ENCODE measurements around the gene FOXP1. TPM values are rescaled to one million over a fixed set of nuclear protein-coding genes. Genes with fewer than 3 reads are reported as not detected.
A peak's percentile ranks its signal among the peaks of the same experiment; 100 is the strongest.

Gene FOXP1
- total RNA-seq, 2 experiments from 2014 or later: 203 to 205 TPM

DNA sequence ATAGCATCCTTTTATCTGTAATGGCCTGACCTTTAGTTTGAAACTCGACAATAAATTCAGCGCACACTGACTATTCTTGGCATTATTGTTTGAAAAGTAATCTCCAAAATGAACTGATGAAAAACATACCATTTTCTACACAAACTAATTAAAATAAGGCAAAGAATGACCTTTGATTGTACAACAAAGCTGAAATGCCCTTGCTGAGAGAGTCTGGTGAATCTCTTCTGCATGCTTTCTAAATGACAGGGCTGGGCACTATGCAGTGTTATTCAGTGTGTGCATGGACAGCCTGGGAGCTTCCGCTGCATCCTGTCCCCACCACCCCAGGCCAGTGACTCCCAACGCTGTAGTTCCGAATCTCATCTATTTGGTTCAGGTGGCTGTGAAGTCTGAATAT is 530.8 kb downstream of the FOXP1 start:
- Mint-ChIP-seq H3K36me3 (peaks cover 85% of the 10 kb centered on the region), H3K27me3 (no peaks in the 10 kb centered on the region), H3K9me3 (no peaks in the 10 kb centered on the region), H3K4me1 (peaks cover 98% of the 10 kb centered on the region), H3K27ac (peak overlapping the region; percentile 91), H3K4me3 (no peak overlapping the region)
- DNase-seq: no peak

GRCh38 chr3:71051893-71052687 is 531.4 kb downstream of the FOXP1 start:
- H3K36me3 Mint-ChIP-seq: peaks cover 92% of the 10 kb centered on the region

GRCh38 chr3:71051259-71051595 is 532.3 kb downstream of the FOXP1 start:
- no peaks in the 10 kb centered on the region for H3K9me3 Mint-ChIP-seq
- H3K27ac Mint-ChIP-seq: peak overlapping the region; percentile 91
- peak overlapping the region; percentile 59 for H3K4me3 Mint-ChIP-seq
- peaks cover 99% of the 10 kb centered on the region for H3K4me1 Mint-ChIP-seq
- H3K27me3 Mint-ChIP-seq: no peaks in the 10 kb centered on the region
- no peak for DNase-seq
- H3K36me3 Mint-ChIP-seq: peaks cover 94% of the 10 kb centered on the region

More at GRCh38 chr3:71051893-71052687, 531.4 kb downstream of the FOXP1 start:
- H3K27me3 Mint-ChIP-seq: no peaks in the 10 kb centered on the region
- no peaks in the 10 kb centered on the region for H3K9me3 Mint-ChIP-seq
- H3K4me1 Mint-ChIP-seq: peaks cover 99% of the 10 kb centered on the region
- no peak for DNase-seq
- no peak overlapping the region for H3K4me3 Mint-ChIP-seq
- peak overlapping the region; percentile 91 for H3K27ac Mint-ChIP-seq

DNA sequence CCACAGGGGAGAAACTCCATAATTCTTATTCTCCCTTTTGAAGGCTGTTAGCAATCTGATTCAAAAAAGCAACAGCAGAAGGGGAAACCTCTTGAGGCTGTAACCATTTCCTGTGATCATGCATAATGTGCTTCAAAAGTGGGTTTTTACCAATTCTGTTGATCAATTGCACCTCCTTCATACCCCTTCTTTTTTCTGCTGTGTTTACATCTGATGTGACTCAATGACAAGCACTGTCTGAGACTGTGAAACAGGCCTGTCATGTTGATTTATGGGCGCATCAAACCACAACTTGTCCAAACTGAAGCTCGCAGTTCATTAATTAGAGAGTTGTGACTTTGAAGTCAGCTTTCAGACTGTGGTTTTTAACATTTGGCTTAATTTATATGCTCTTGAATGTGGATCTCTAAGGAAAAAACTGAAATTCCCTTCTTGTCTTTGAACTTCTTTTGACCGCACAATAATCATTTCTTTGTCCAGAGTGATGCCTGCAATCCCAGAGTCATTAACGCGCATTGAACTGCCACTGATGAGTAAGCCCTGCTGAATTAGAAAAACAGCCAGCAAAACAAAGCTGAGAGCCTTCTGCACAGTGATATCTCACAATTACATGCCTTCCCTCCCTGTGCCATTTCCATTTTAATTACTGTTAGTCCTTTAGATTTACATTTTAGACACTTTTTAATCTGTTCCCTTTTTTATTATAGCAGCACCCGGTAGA is 532.8 kb downstream of the FOXP1 start:
- peak; percentile 47 for DNase-seq
- Mint-ChIP-seq H3K9me3 (no peaks in the 10 kb centered on the region), H3K27ac (peak overlapping the region; percentile 91), H3K4me1 (peaks cover 99% of the 10 kb centered on the region), H3K4me3 (peak overlapping the region; percentile 59), H3K36me3 (peaks cover 94% of the 10 kb centered on the region), H3K27me3 (no peaks in the 10 kb centered on the region)

DNA sequence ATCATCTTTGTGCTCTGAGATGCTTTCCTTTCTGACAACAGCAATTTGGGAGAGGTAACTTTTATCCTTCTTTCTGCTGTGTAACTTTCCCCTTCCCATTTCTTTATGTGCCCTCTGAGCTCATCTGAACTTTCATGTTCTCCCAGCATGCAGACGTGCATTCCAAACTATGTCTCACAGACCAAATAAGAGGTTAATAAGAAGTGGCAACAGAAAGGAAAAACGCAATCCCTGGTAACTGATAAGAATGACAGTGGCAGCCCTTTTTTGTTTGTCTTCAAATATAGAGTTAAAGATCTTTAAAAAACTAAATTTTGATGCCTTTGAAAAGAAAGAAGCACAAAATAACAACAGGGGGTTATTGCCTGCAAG is 533.4 kb downstream of the FOXP1 start:
- H3K27me3 Mint-ChIP-seq: no peaks in the 10 kb centered on the region
- no peak for DNase-seq
- H3K36me3 Mint-ChIP-seq: peaks cover 94% of the 10 kb centered on the region
- H3K4me3 Mint-ChIP-seq: peak overlapping the region; percentile 15
- peak overlapping the region; percentile 91 for H3K27ac Mint-ChIP-seq
- H3K9me3 Mint-ChIP-seq: no peaks in the 10 kb centered on the region
- peaks cover 99% of the 10 kb centered on the region for H3K4me1 Mint-ChIP-seq

DNA sequence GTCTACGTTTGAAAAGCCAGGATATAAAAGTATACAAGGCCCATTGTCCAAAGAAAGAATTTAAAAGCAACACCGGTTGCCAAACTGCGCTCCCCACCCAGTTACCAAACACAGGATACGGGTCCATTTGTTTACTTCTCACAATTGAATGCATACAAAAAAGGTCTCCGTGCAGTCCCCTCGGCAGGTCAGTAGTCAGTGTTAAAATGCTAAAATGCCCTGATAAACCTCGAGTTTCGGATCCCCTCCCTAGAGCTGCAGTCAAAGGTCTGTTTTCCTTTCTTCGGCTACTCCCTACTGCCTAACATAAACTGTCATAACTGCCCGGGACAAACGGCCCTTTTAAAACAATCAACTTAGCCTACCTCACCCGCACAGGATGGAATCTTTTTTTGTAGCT is 534.6 kb downstream of the FOXP1 start:
- Mint-ChIP-seq H3K27ac (peak overlapping the region; percentile 91), H3K4me3 (peak overlapping the region; percentile 18), H3K36me3 (peaks cover 94% of the 10 kb centered on the region), H3K9me3 (no peaks in the 10 kb centered on the region), H3K27me3 (no peaks in the 10 kb centered on the region), H3K4me1 (peaks cover 94% of the 10 kb centered on the region)
- no peak for DNase-seq

DNA sequence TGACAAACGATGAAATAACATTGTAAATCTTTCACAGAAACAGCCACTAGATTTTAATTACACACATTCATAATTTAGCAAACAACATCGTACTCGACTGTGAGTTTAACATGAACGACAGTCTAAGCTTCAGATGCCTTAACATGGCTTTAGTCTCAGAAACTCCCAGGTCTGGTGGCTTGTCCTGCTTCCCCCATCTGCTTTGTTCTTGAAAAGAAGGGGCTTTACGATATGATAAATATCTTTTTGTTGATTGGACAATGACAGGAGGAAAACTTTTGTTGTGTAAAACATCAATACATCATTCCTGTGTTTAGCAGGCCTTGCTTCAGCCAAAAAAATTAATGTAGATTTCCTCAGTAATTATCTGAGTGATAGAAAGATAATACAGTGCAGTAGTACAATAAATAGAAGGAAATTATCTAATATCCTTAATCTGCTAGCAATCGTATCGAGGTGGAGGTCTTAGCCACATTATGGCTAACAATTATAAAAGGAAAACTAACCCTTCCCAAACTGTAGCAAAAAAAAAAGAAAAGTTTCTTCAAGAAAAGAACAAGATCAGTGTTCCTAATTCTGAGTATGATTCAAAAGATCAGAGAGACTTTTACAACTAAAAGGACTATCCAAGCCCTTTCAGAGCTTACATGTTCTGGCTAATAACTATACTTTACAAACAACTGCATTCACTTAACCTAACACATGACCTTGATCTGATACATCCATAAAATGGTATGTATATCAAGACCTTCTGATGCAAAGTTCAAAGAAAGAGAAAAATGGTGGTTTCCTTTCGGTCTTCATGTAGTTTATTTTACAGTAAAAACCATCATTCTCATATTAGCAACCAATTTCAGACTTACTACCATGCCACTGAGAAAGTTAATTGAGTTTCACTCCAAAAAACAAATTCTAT is 535.7 kb downstream of the FOXP1 start:
- H3K27me3 Mint-ChIP-seq: no peaks in the 10 kb centered on the region
- DNase-seq: no peak
- H3K4me3 Mint-ChIP-seq: no peak overlapping the region
- H3K27ac Mint-ChIP-seq: peak overlapping the region; percentile 85
- peaks cover 88% of the 10 kb centered on the region for H3K4me1 Mint-ChIP-seq
- peaks cover 90% of the 10 kb centered on the region for H3K36me3 Mint-ChIP-seq
- H3K9me3 Mint-ChIP-seq: no peaks in the 10 kb centered on the region

- Mint-ChIP-seq H3K27ac (peak overlapping the region; percentile 85), H3K4me1 (peaks cover 81% of the 10 kb centered on the region), H3K4me3 (no peak overlapping the region), H3K36me3 (peaks cover 86% of the 10 kb centered on the region), H3K27me3 (no peaks in the 10 kb centered on the region), H3K9me3 (no peaks in the 10 kb centered on the region)
- DNase-seq: no peak
Observed at GRCh38 chr3:71046791-71047190, 536.7 kb downstream of the FOXP1 start.

GRCh38 chr3:71045917-71046282 is 537.6 kb downstream of the FOXP1 start:
- H3K4me3 Mint-ChIP-seq: peak overlapping the region; percentile 56

DNA sequence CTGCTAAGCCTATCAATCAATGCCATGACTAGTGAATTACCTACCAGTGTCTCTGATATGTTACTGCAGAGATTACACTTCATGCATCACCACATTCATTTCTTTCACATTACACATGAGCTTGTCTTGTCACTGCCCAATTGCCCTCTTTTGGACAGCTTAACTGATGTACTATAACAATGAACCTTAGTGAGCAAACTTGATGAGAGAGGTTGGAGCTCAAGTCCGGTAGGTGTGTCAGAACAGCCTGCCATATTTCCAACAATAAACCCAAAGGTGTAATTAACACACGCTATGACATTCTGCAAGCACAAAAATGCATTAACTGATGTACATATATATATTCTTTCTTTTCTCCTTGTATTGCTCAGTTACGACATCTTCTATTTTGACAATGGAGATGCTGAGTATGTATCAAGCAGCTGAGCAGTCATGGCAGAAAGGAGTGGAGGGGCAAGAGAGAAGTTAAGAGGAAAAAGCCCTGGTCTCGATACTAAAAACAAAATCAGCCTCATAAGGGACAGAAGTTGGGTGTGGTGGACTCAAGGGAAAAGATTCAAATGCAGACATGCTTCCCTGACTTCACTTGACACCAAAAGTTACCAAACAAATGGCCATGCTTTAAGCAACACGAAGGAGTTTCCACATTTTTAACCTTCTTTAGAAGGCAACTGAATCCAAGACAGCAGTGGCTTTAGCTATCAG is 538.2 kb downstream of the FOXP1 start:
- Mint-ChIP-seq H3K4me3 (no peak overlapping the region), H3K27ac (peak overlapping the region; percentile 85), H3K27me3 (no peaks in the 10 kb centered on the region), H3K36me3 (peaks cover 88% of the 10 kb centered on the region), H3K4me1 (peaks cover 79% of the 10 kb centered on the region), H3K9me3 (no peaks in the 10 kb centered on the region)
- no peak for DNase-seq

More at GRCh38 chr3:71045917-71046282, 537.6 kb downstream of the FOXP1 start:
- Mint-ChIP-seq H3K4me1 (peaks cover 80% of the 10 kb centered on the region), H3K9me3 (no peaks in the 10 kb centered on the region), H3K36me3 (peaks cover 86% of the 10 kb centered on the region), H3K27ac (peak overlapping the region; percentile 85), H3K27me3 (no peaks in the 10 kb centered on the region)
- DNase-seq: peak; percentile 42

GRCh38 chr3:71042759-71043158 is 540.8 kb downstream of the FOXP1 start:
- H3K4me1 Mint-ChIP-seq: peaks cover 75% of the 10 kb centered on the region
- no peak overlapping the region for H3K27ac Mint-ChIP-seq

GRCh38 chr3:71041371-71041770 is 542.2 kb downstream of the FOXP1 start:
- H3K4me1 Mint-ChIP-seq: peaks cover 70% of the 10 kb centered on the region
- H3K27me3 Mint-ChIP-seq: no peaks in the 10 kb centered on the region
- H3K27ac Mint-ChIP-seq: peak overlapping the region; percentile 78
- peaks cover 75% of the 10 kb centered on the region for H3K36me3 Mint-ChIP-seq
- H3K4me3 Mint-ChIP-seq: no peak overlapping the region
- no peaks in the 10 kb centered on the region for H3K9me3 Mint-ChIP-seq
- no peak for DNase-seq

More at GRCh38 chr3:71042759-71043158, 540.8 kb downstream of the FOXP1 start:
- peaks cover 79% of the 10 kb centered on the region for H3K36me3 Mint-ChIP-seq
- DNase-seq: no peak
- H3K4me3 Mint-ChIP-seq: no peak overlapping the region
- H3K9me3 Mint-ChIP-seq: no peaks in the 10 kb centered on the region
- H3K27me3 Mint-ChIP-seq: no peaks in the 10 kb centered on the region

DNA sequence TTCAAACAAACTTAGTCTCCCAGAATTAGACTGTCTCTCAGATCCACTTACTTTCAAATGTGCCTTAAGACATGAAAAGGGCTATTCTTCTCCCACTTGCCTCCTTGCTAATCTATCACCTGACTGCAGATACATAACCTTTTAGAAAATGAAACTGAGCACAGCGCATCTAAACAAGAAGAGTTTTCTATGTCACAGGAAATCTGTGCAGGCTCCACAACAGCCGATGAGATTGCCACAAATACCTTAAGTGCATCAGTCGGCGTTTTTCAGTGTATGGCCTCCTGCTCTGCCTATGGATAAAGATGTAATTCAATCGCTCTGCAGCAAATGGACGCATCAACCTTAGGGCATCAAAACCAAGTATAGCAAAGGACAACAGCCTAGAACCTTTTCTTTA is 544.2 kb downstream of the FOXP1 start:
- H3K36me3 Mint-ChIP-seq: peaks cover 74% of the 10 kb centered on the region
- no peaks in the 10 kb centered on the region for H3K9me3 Mint-ChIP-seq
- peak overlapping the region; percentile 81 for H3K27ac Mint-ChIP-seq
- no peaks in the 10 kb centered on the region for H3K27me3 Mint-ChIP-seq
- no peak for DNase-seq
- no peak overlapping the region for H3K4me3 Mint-ChIP-seq
- H3K4me1 Mint-ChIP-seq: peaks cover 68% of the 10 kb centered on the region

GRCh38 chr3:71037775-71038174 is 545.8 kb downstream of the FOXP1 start:
- H3K9me3 Mint-ChIP-seq: no peaks in the 10 kb centered on the region
- H3K36me3 Mint-ChIP-seq: peaks cover 78% of the 10 kb centered on the region
- no peak for DNase-seq
- no peaks in the 10 kb centered on the region for H3K27me3 Mint-ChIP-seq
- H3K27ac Mint-ChIP-seq: peak overlapping the region; percentile 62
- H3K4me1 Mint-ChIP-seq: peaks cover 75% of the 10 kb centered on the region
- no peak overlapping the region for H3K4me3 Mint-ChIP-seq

Data from activated naive CD8-positive, alpha-beta T cell treated with anti-CD3 and anti-CD28 coated beads for 36 hours (primary cell).